Measurements from ENCODE around the gene TBXA2R.
"Not testable (repeated sequence)": the region's sequence is repeated elsewhere in the genome, so short reads cannot be mapped to it uniquely, and the experiment has no call there.

Gene TBXA2R

DNA sequence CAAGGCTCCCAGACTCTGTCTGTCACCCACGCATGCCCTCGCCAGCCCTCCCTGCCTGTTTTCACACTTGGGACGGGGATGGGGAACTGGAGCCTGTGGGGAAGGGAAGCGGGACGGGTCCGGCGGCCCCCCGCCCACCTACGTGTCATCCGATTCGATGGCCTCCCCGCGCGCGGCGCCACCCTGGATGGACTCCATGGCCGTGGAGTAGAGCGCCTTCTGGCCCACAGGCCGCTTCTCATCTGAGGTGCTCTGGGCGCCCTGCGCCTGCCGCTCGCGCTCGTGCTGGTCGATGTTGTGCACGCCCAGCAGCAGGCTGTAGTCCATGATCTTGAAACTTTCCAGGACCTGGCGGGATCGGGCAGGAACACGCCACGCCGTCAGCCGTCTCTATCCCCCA is 45.0 kb upstream of the TBXA2R start:
- TF ChIP-seq CTCF (conservative IDR thresholded peaks at IDR 0.05; ENCODE audit: low read depth, low read length) = no peak
- no peak overlapping the region for H3K4me3 ChIP-seq (ENCODE audit: low read length)
- no peak for DNase-seq (ENCODE audit: low read depth)

- H3K4me3 ChIP-seq (ENCODE audit: low read length) = no peak overlapping the region
- TF ChIP-seq CTCF (conservative IDR thresholded peaks at IDR 0.05; ENCODE audit: low read depth, low read length) = no peak
- DNase-seq (ENCODE audit: low read depth) = no peak
Measured at GRCh38 chr19:3649888-3650287, 43.2 kb upstream of the TBXA2R start.

- TF ChIP-seq CTCF (conservative IDR thresholded peaks at IDR 0.05; ENCODE audit: low read depth, low read length) = no peak
- H3K4me3 ChIP-seq (ENCODE audit: low read length) = no peak overlapping the region
- no peak for DNase-seq (ENCODE audit: low read depth)
Measured at GRCh38 chr19:3648037-3648905, 41.6 kb upstream of the TBXA2R start.

DNA sequence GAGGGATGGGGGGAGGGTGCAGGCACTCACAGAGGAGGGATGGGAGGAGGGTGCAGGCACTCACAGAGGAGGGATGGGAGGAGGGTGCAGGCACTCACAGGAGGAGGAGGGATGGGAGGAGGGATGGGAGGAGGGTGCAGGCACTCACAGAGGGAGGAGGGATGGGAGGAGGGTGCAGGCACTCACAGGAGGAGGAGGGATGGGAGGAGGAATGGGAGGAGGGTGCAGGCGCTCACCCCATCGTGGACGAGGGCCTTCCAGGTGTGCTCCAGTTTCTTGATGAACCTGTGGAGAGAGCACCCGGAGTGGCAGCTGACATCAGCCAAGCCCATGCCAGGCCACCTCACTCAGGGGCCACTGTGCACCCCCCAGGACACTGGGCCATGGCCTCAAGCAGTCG is 40.4 kb upstream of the TBXA2R start:
- DNase-seq (ENCODE audit: low read depth); H3K4me3 ChIP-seq (ENCODE audit: low read length): not testable (repeated sequence)

- TF ChIP-seq CTCF (conservative IDR thresholded peaks at IDR 0.05; ENCODE audit: low read depth, low read length) = no peak
- H3K4me3 ChIP-seq (ENCODE audit: low read length) = no peak overlapping the region
- no peak for DNase-seq (ENCODE audit: low read depth)
Measured at GRCh38 chr19:3646336-3647092, 39.8 kb upstream of the TBXA2R start.

- DNase-seq (ENCODE audit: low read depth) = no peak
- no peak for TF ChIP-seq CTCF (conservative IDR thresholded peaks at IDR 0.05; ENCODE audit: low read depth, low read length)
- H3K4me3 ChIP-seq (ENCODE audit: low read length) = no peak overlapping the region
Measured at GRCh38 chr19:3645726-3646125, 39.1 kb upstream of the TBXA2R start.

DNA sequence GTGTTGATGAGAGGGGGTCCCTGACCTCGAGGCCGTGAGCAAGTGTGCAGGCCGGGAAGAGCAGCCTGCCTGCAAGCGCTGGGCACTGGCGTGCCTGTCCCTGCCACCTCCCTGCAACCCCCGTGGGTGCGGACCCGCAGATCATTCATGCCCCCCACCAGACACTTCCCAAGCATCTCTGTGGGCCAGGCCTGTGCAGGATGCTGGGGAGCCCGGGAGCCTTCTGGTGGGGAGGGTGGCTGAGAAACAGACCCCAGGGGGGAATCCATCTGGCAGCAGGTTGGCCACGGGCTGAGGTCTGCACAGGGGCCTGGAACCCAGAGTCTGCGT is 38.4 kb upstream of the TBXA2R start:
- no peak for TF ChIP-seq CTCF (conservative IDR thresholded peaks at IDR 0.05; ENCODE audit: low read depth, low read length)
- no peak for DNase-seq (ENCODE audit: low read depth)
- no peak overlapping the region for H3K4me3 ChIP-seq (ENCODE audit: low read length)
